Endothelial cell of umbilical vein (primary cell): ENCODE data around the gene NFATC2.

Experiments used
- EZH2 ChIP-seq: IDR thresholded peaks from 2 replicates; pipeline ENCODE4 v1.6.1; 2012; ENCODE audit warnings: borderline replicate concordance, low read depth, mild to moderate bottlenecking, moderate library complexity, low read length, inconsistent platforms; ENCODE audit not compliant: severe bottlenecking
- TF ChIP-seq, protein P1 (sequence below), 2 donors: IDR thresholded peaks; 1 replicate in 1 of 2; 2 replicates in 1 of 2; pipeline ENCODE4 v1.5.1; 2011; ENCODE audit warnings: low read length in 2 of 2, mild to moderate bottlenecking in 2 of 2, moderate library complexity in 2 of 2, control low read depth in 1 of 2, inconsistent platforms in 1 of 2, low read depth in 1 of 2; ENCODE audit not compliant: insufficient read depth in 1 of 2; ENCODE audit errors: extremely low read depth in 1 of 2

- TF ChIP-seq EZH2: no peak
- TF ChIP-seq, protein P1, sequence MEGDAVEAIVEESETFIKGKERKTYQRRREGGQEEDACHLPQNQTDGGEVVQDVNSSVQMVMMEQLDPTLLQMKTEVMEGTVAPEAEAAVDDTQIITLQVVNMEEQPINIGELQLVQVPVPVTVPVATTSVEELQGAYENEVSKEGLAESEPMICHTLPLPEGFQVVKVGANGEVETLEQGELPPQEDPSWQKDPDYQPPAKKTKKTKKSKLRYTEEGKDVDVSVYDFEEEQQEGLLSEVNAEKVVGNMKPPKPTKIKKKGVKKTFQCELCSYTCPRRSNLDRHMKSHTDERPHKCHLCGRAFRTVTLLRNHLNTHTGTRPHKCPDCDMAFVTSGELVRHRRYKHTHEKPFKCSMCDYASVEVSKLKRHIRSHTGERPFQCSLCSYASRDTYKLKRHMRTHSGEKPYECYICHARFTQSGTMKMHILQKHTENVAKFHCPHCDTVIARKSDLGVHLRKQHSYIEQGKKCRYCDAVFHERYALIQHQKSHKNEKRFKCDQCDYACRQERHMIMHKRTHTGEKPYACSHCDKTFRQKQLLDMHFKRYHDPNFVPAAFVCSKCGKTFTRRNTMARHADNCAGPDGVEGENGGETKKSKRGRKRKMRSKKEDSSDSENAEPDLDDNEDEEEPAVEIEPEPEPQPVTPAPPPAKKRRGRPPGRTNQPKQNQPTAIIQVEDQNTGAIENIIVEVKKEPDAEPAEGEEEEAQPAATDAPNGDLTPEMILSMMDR (IDR thresholded peaks at IDR 0.05; ENCODE audit: extremely low read depth in 1 of 2, insufficient read depth in 1 of 2, low read depth in 1 of 2, low read length in 2 of 2): peak; percentile 52 to 78
Measured at GRCh38 chr20:51385646-51386530, 156.6 kb downstream of the NFATC2 start.
